Measurements from ENCODE around the gene BTBD8. TPM values are rescaled to one million over a fixed set of nuclear protein-coding genes. Genes with fewer than 3 reads are reported as not detected.

BTBD8 gene
- total and polyA plus RNA-seq, 2 experiments from 2014 or later, result 2.9 to 4.1 TPM

- Histone ChIP-seq H3K27ac (ENCODE audit: low read depth) (no peak overlapping the region), H3K27me3 (ENCODE audit: insufficient read depth) (no peaks in the 10 kb centered on the region), H3K4me3 (no peak overlapping the region), H4K20me1 (replicated peaks; ENCODE audit: insufficient read depth) (no peaks in the 10 kb centered on the region), H3K4me1 (ENCODE audit: insufficient read depth) (no peaks in the 10 kb centered on the region), H3K4me2 (no peak overlapping the region), H3F3A (replicated peaks; ENCODE audit: low read depth) (no peaks in the 10 kb centered on the region), H2AFZ (no peak overlapping the region), H3K36me3 (ENCODE audit: insufficient read depth) (no peaks in the 10 kb centered on the region), H3K79me2 (replicated peaks; ENCODE audit: insufficient read depth) (no peaks in the 10 kb centered on the region), H3K9me2 (ENCODE audit: insufficient read depth) (no peaks in the 10 kb centered on the region)
- no peak for DNase-seq (ENCODE audit: low spot score)
- H3K4me3 Mint-ChIP-seq, result no peak overlapping the region
- H3K27me3 Mint-ChIP-seq (ENCODE audit: insufficient read depth, low read depth, poor library complexity), result peaks cover 1% of the 10 kb centered on the region
- no peak for ATAC-seq
- TF ChIP-seq ZNF114 (CRISPR knock-in tag; IDR thresholded peaks at IDR 0.05), result no peak
- no peak for TF ChIP-seq ETS1 (IDR thresholded peaks at IDR 0.05)
- TF ChIP-seq CTCF (conservative IDR thresholded peaks at IDR 0.05; ENCODE audit: low read depth in 2 of 2), result no peak
- TF ChIP-seq EZH2phosphoT487 (IDR thresholded peaks at IDR 0.05; ENCODE audit: unreplicated experiment), result no peak
- TF ChIP-seq JUNB (IDR thresholded peaks at IDR 0.05; ENCODE audit: unreplicated experiment), result no peak
- TF ChIP-seq ZNF462 (CRISPR knock-in tag; IDR thresholded peaks at IDR 0.05), result no peak
- no peak for TF ChIP-seq NANOG (IDR thresholded peaks at IDR 0.05; ENCODE audit: borderline replicate concordance)
- TF ChIP-seq POLR2AphosphoS5 (IDR thresholded peaks at IDR 0.05; ENCODE audit: low read depth), result no peak
- no peak for TF ChIP-seq STAT1 (IDR thresholded peaks at IDR 0.05; ENCODE audit: unreplicated experiment)
- TF ChIP-seq CREB1 (CRISPR knock-in tag; IDR thresholded peaks at IDR 0.05; ENCODE audit: low read depth), result no peak
- TF ChIP-seq EZH2 (IDR thresholded peaks at IDR 0.05; ENCODE audit: low read depth, unreplicated experiment), result no peak
- TF ChIP-seq REST (IDR thresholded peaks at IDR 0.05; ENCODE audit: unreplicated experiment), result no peak
- TF ChIP-seq ZNF331 (CRISPR knock-in tag; IDR thresholded peaks at IDR 0.05; ENCODE audit: low read depth), result no peak
- no peaks in the 10 kb centered on the region for H3K9me3 Mint-ChIP-seq
- H3K4me1 Mint-ChIP-seq, result no peaks in the 10 kb centered on the region
- no peak overlapping the region for H3K27ac Mint-ChIP-seq
- H3K36me3 Mint-ChIP-seq (ENCODE audit: low read depth), result no peaks in the 10 kb centered on the region
Observed at GRCh38 chr1:92045766-92046495, 34.2 kb upstream of the BTBD8 start.
